GM18861 (cell line): ENCODE measurements around the gene ATP1A3.

Experiments
- ATAC-seq: cut with Tn5 transposase; IDR thresholded peaks from one replicate; pipeline ENCODE4 v1.9.1; 2021; ENCODE audit not compliant: unreplicated experiment

Gene ATP1A3

DNA sequence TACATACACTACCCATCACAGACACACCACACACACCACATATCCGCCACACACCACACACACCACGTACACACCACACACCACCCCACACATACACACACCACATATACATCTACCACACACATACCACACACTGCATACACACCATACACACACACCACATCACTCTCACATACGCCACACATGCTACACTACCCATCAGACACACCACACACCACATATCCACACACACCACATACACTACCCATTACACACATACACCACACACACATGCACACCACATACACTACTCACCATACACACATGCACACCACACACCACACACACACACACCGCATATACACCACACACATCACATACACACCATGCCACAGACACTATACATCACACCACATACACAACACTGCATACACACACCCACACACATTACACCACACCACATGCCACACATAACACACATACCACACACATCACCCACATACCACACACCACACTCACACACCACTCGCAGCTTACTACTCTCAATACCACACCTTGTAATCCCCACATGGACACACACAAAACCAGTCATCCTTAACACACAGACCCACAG lies 75.3 kb downstream of the ATP1A3 start:
- no peak for ATAC-seq

- no peak for ATAC-seq
These were observed 75.9 kb downstream of the ATP1A3 start for GRCh38 chr19:41918095-41918494.

GRCh38 chr19:41917676-41918075 lies 76.4 kb downstream of the ATP1A3 start:
- no peak for ATAC-seq
